GM23248 (cell line): ENCODE results near the gene RSPH10B2. TPM values are rescaled to one million over a fixed set of nuclear protein-coding genes. Genes with fewer than 3 reads are reported as not detected.
"Not testable (repeated sequence)": the region's sequence is repeated elsewhere in the genome, so short reads cannot be mapped to it uniquely, and the experiment has no call there.

Experiments
- DNase-seq: peaks from one replicate; pipeline ENCODE4 v3.0.0-alpha.2; 2015
- H2AFZ ChIP-seq: fragments of 200-600 bp; sonication (generic); 2 replicates; pipeline ENCODE4 v1.6.1; 2016; ENCODE audit warnings: antibody characterized with exemption
- H3F3A ChIP-seq: fragments of 200-600 bp; sonication (generic); 2 replicates; pipeline ENCODE4 v1.6.1; 2016; ENCODE audit warnings: mild to moderate bottlenecking, antibody characterized with exemption, mixed run types; ENCODE audit not compliant: insufficient read depth
- H3K27ac ChIP-seq: fragments of 200-600 bp; sonication (generic); 2 replicates; pipeline ENCODE4 v1.5.1; 2016; ENCODE audit warnings: mild to moderate bottlenecking
- H3K27me3 ChIP-seq: fragments of 200-600 bp; sonication (generic); replicated peaks from 2 replicates; pipeline ENCODE4 v1.6.1; 2016; ENCODE audit warnings: mild to moderate bottlenecking; ENCODE audit not compliant: insufficient read depth
- H3K36me3 ChIP-seq: fragments of 200-600 bp; sonication (generic); 2 replicates; pipeline ENCODE4 v1.6.1; 2016; ENCODE audit warnings: low read depth, mild to moderate bottlenecking
- H3K4me1 ChIP-seq: fragments of 200-600 bp; sonication (generic); 2 replicates; pipeline ENCODE4 v1.6.1; 2016; ENCODE audit warnings: mild to moderate bottlenecking; ENCODE audit not compliant: insufficient read depth
- H3K4me2 ChIP-seq: fragments of 200-600 bp; sonication (generic); one replicate; pipeline ENCODE4 v1.6.1; 2016; ENCODE audit warnings: mild to moderate bottlenecking; ENCODE audit not compliant: unreplicated experiment
- H3K4me3 ChIP-seq: fragments of 200-600 bp; sonication (generic); 2 replicates; pipeline ENCODE4 v1.5.1; 2016; ENCODE audit warnings: mild to moderate bottlenecking
- H3K79me2 ChIP-seq: fragments of 200-600 bp; sonication (generic); 2 replicates; pipeline ENCODE4 v1.6.1; 2016; ENCODE audit warnings: mild to moderate bottlenecking; ENCODE audit not compliant: insufficient read depth
- H3K9ac ChIP-seq: fragments of 200-600 bp; sonication (generic); 2 replicates; pipeline ENCODE4 v1.6.1; 2016; ENCODE audit warnings: mild to moderate bottlenecking
- H3K9me2 ChIP-seq: fragments of 200-600 bp; sonication (generic); 2 replicates; pipeline ENCODE4 v1.6.1; 2016; ENCODE audit warnings: mixed run types, mild to moderate bottlenecking, moderate library complexity; ENCODE audit not compliant: insufficient read depth
- H3K9me3 ChIP-seq: fragments of 200-600 bp; sonication (generic); one replicate; pipeline ENCODE4 v1.6.1; 2017; ENCODE audit warnings: low read depth
- H4K20me1 ChIP-seq: fragments of 200-600 bp; sonication (generic); 2 replicates; pipeline ENCODE4 v1.6.0; 2016; ENCODE audit not compliant: insufficient read depth
- WGBS, 2 experiments: methylation state at CpG; one replicate each; pipeline ENCODE4 v1.1.6; 2015 to 2017; ENCODE audit warnings: low lambda C conversion rate in 2 of 2, low coverage in 1 of 2; ENCODE audit errors: missing lambda C conversion rate in 2 of 2; 5-methylcytosine and 5-hydroxymethylcytosine counted together
- in situ Hi-C: fragments of 300-500 bp; cut with MboI; formaldehyde crosslinking; loops from 2 replicates; pipeline ENCODE4 v1.15.0; 2020
- polyA plus RNA-seq: library from polyadenylated mRNA; unstranded; fragments of >200 nt; fragmentation: Nextera tagmentation; extraction: Ambion mirVana; gene quantifications from 2 replicates; pipeline ENCODE4 v1.2.1, GENCODE V29; 2016
- total RNA-seq: library from RNA; depleted of rRNA; stranded (reverse); fragments of >200 nt; shearing (Covaris generic); gene quantifications from 2 replicates; pipeline ENCODE4 v1.2.3, GENCODE V29; 2014

RSPH10B2 gene
- total and polyA plus RNA-seq, 2 experiments from 2014 or later: not detected

GRCh38 chr7:6800331-6800730 lies 46.4 kb downstream of the RSPH10B2 start:
- H3K79me2 ChIP-seq, H3K27me3 ChIP-seq, in situ Hi-C loops, H4K20me1 ChIP-seq, H3F3A ChIP-seq, H2AFZ ChIP-seq, H3K36me3 ChIP-seq, DNase-seq, H3K4me3 ChIP-seq, H3K9me3 ChIP-seq, H3K4me2 ChIP-seq, H3K4me1 ChIP-seq, H3K9me2 ChIP-seq, H3K9ac ChIP-seq, H3K27ac ChIP-seq: not testable (repeated sequence)
- 91 to 100% methylated on average over 1 to 2 of the region's 2 CpGs for WGBS, 2 experiments

- H3K9me2 ChIP-seq, H3K4me3 ChIP-seq, H3K36me3 ChIP-seq, H3K9me3 ChIP-seq, H4K20me1 ChIP-seq, H3K4me2 ChIP-seq, in situ Hi-C loops, DNase-seq, H3K9ac ChIP-seq, H3K79me2 ChIP-seq, H3K27ac ChIP-seq, H3K4me1 ChIP-seq, H2AFZ ChIP-seq, H3F3A ChIP-seq, H3K27me3 ChIP-seq: not testable (repeated sequence)
- WGBS, 2 experiments: 83% methylated on average over 4 of the region's 4 CpGs; no CpG with 5 or more reads in 1 of the 2 experiments
Measured at GRCh38 chr7:6807393-6807918, 53.6 kb downstream of the RSPH10B2 start.

DNA sequence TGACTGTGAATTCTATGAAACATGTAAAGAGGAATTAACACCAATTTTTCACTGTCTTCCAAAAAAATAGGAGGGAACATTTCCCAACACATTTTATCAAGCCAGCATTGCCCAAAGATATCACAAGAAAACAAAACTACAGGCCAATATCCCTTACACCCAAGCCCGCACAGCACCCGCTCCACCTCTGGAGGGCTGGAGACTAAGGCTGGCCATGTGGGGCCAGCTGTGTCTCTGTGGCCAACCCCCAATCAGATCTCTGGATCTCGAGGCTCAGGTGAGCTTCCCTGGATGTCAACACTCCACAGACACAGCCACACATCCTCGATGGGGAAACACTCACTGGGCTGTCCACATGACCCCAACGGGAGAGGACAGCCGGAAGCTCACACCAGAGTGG lies 54.1 kb downstream of the RSPH10B2 start:
- H3K79me2 ChIP-seq, H4K20me1 ChIP-seq, H3K9me3 ChIP-seq, H3K4me3 ChIP-seq, H3K4me2 ChIP-seq, H2AFZ ChIP-seq, in situ Hi-C loops, H3K9me2 ChIP-seq, H3K27ac ChIP-seq, H3K36me3 ChIP-seq, DNase-seq, H3K4me1 ChIP-seq, H3K27me3 ChIP-seq, H3K9ac ChIP-seq, H3F3A ChIP-seq: not testable (repeated sequence)
- 33 to 44% methylated on average over 2 to 3 of the region's 6 CpGs for WGBS, 2 experiments

DNA sequence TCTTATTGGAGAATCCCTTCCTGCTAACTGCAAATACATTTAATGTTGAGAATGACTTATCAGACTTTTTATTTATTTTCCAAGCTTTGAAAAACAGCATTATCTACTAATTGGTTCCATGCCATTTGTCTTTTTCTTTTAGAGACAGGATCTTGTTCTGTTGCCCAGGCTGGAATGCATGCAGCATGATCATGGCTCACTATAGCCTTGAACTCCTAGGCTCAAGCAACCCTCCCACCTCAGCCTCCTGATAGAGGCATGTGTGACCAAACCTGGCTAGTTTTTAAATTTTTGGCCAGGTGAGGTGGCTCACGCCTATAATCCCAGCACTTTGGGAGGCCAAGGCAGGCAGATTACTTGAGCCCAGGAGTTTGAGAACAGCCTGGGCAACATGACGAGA lies 59.1 kb downstream of the RSPH10B2 start:
- not testable (repeated sequence) for H3K79me2 ChIP-seq

DNA sequence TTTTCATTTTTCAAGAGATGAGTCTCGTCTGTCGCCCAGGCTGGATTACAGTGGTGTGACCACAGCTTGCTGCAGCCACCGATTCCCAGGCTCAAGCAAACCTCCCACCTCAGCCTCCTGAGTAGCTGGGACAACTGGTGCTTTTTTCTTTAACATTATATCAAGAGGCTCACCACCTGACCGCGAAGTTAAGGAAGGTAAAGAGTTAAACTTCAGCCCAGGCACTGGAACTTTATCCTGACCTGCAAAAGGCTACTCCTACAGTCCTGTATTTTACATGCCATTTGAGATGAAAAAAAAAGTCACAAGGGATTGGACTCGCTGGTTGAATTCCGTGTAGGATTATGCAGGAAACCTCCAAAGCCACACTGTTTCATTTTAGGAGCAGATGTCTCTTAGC lies 61.6 kb downstream of the RSPH10B2 start:
- H3K36me3 ChIP-seq, H4K20me1 ChIP-seq, H3K4me3 ChIP-seq, H3K27me3 ChIP-seq, H3K9me3 ChIP-seq, H3K4me1 ChIP-seq, H2AFZ ChIP-seq, H3K79me2 ChIP-seq, H3F3A ChIP-seq, in situ Hi-C loops, H3K9me2 ChIP-seq, H3K4me2 ChIP-seq, H3K9ac ChIP-seq, DNase-seq, H3K27ac ChIP-seq: not testable (repeated sequence)
- WGBS, 2 experiments: 88 to 89% methylated on average over 7 of the region's 7 CpGs

More for the DNA sequence above, 59.1 kb downstream of the RSPH10B2 start:
- H2AFZ ChIP-seq, DNase-seq, H3K27me3 ChIP-seq, H3K36me3 ChIP-seq, H3K4me2 ChIP-seq, H3K9me3 ChIP-seq, H3K27ac ChIP-seq, H3F3A ChIP-seq, H3K9me2 ChIP-seq, H3K4me1 ChIP-seq, H4K20me1 ChIP-seq, H3K9ac ChIP-seq, in situ Hi-C loops, H3K4me3 ChIP-seq: not testable (repeated sequence)
- WGBS, 2 experiments: 88 to 93% methylated on average over 2 of the region's 2 CpGs

GRCh38 chr7:6821622-6822021 lies 67.7 kb downstream of the RSPH10B2 start:
- H3K27ac ChIP-seq, H3K4me1 ChIP-seq, H3K9me2 ChIP-seq, H3K4me2 ChIP-seq, H4K20me1 ChIP-seq, DNase-seq, H3K9me3 ChIP-seq, H3K27me3 ChIP-seq, in situ Hi-C loops, H2AFZ ChIP-seq, H3K4me3 ChIP-seq, H3F3A ChIP-seq, H3K9ac ChIP-seq: not testable (repeated sequence)
- Histone ChIP-seq H3K36me3 (peaks cover 15% of the 10 kb centered on the region; the same call in 1 of the 2 replicates), H3K79me2 (peaks cover 22% of the 10 kb centered on the region)
- WGBS, 2 experiments: 91 to 92% methylated on average over 6 of the region's 6 CpGs

- H3K9me2 ChIP-seq, H3K27ac ChIP-seq, H3K27me3 ChIP-seq, DNase-seq, H3K9me3 ChIP-seq, H3K4me1 ChIP-seq, H3F3A ChIP-seq, H4K20me1 ChIP-seq, in situ Hi-C loops, H2AFZ ChIP-seq: not testable (repeated sequence)
- H3K79me2 ChIP-seq: peaks cover 22% of the 10 kb centered on the region
- H3K36me3 ChIP-seq: peaks cover 12% of the 10 kb centered on the region; the same call in 1 of the 2 replicates
- H3K9ac ChIP-seq: peak overlapping the region; percentile 18; the same call in 1 of the 2 replicates
- H3K4me3 ChIP-seq: peak overlapping the region; percentile 60
- peak overlapping the region; percentile 6 for H3K4me2 ChIP-seq
- WGBS, 2 experiments: 29 to 33% methylated on average over 8 to 15 of the region's 42 CpGs
Measured at GRCh38 chr7:6825236-6826125, 71.6 kb downstream of the RSPH10B2 start.
